SU-DHL-6 (cell line): ENCODE measurements around the gene VSX2.

Experiments used
- EZH2phosphoT487 ChIP-seq: fragments of 200-600 bp; sonication (generic), shearing (Covaris generic); conservative IDR thresholded peaks from 2 replicates; pipeline ENCODE4 v1.6.1; 2018; ENCODE audit warnings: mild to moderate bottlenecking, antibody characterized with exemption, low read length, moderate library complexity, mixed read lengths
- TF ChIP-seq, protein P1 (sequence below): fragments of 200-600 bp; sonication (generic); IDR thresholded peaks from one replicate; pipeline ENCODE4 v1.5.1; 2017; ENCODE audit warnings: antibody characterized with exemption, mild to moderate bottlenecking, low read length, moderate library complexity; ENCODE audit not compliant: insufficient read depth, poor library complexity, severe bottlenecking

DNA sequence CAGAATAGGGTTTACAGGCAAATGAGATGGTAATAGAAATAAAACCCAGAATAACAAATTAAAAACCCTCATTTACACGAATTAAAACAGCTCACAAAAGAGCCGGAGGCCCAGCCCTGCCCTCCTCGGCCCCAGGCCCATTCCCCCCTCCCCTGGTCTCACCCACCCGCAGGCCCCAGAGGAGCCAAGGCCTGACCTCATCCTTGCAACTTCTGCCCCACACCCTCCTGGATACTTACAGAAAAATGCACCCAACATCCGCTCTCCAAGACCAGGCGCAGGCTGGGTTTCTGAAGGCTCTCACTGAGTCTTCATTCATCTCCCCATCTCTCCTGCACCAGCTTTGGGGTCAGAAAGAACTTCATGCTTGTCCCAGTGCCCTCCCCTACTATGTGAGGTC is 16.2 kb upstream of the VSX2 start:
- TF ChIP-seq, protein P1, sequence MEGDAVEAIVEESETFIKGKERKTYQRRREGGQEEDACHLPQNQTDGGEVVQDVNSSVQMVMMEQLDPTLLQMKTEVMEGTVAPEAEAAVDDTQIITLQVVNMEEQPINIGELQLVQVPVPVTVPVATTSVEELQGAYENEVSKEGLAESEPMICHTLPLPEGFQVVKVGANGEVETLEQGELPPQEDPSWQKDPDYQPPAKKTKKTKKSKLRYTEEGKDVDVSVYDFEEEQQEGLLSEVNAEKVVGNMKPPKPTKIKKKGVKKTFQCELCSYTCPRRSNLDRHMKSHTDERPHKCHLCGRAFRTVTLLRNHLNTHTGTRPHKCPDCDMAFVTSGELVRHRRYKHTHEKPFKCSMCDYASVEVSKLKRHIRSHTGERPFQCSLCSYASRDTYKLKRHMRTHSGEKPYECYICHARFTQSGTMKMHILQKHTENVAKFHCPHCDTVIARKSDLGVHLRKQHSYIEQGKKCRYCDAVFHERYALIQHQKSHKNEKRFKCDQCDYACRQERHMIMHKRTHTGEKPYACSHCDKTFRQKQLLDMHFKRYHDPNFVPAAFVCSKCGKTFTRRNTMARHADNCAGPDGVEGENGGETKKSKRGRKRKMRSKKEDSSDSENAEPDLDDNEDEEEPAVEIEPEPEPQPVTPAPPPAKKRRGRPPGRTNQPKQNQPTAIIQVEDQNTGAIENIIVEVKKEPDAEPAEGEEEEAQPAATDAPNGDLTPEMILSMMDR, result no peak
- no peak for TF ChIP-seq EZH2phosphoT487
